ENCODE results near the gene SNX9.
"Not testable (repeated sequence)": the region's sequence is repeated elsewhere in the genome, so short reads cannot be mapped to it uniquely, and the experiment has no call there.

SNX9 gene

DNA sequence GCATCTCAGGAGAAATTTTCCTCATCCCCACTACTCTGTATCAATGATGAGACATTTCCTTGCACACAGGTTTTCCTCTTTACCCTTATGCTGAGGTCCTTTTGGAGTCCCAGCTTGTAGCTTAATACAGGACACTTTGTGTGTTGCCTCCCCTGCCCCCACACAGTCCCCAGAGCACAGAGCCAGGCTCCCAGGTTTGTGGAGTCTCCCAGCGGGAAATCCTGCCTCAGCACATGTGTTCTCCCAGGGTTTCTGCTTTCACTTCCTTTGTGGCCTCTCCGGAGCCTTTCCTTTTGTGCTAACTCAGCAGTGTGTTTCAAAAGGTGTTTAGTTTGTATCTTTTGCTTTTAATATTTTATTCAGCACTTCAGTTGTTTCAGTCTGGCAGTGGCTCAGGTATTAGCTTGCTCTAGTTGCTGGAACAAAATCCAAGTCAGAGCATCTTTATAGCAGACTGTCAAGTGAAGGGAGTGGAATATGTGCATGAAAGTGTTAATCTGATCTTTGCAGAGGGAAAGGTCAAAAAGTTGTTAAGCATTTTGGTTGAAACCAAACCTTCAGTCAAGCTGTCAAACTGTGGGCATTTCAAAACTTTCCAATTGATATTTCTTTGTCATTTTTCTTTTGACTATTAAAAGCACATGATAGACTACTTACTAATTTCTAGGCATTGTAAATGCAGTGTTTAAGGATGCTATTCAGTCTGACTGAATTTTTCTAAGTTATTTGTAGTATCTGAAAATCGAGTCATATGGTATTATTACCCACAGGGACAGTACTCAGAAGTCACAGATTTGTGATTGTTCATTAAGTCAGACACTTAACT is 8.6 kb downstream of the SNX9 start:
- FAIRE-seq = no peak

- no peak for FAIRE-seq
Measured at GRCh38 chr6:157832250-157832967, 9.4 kb downstream of the SNX9 start.

- no peak for FAIRE-seq
Measured at GRCh38 chr6:157834549-157834948, 11.5 kb downstream of the SNX9 start.

- no peak for FAIRE-seq
Measured at GRCh38 chr6:157838718-157839430, 15.8 kb downstream of the SNX9 start.

- FAIRE-seq = no peak
Measured at GRCh38 chr6:157839606-157840005, 16.6 kb downstream of the SNX9 start.

- no peak for FAIRE-seq
Measured at GRCh38 chr6:157840261-157840660, 17.2 kb downstream of the SNX9 start.

- FAIRE-seq = no peak
Measured at GRCh38 chr6:157840776-157841175, 17.7 kb downstream of the SNX9 start.

DNA sequence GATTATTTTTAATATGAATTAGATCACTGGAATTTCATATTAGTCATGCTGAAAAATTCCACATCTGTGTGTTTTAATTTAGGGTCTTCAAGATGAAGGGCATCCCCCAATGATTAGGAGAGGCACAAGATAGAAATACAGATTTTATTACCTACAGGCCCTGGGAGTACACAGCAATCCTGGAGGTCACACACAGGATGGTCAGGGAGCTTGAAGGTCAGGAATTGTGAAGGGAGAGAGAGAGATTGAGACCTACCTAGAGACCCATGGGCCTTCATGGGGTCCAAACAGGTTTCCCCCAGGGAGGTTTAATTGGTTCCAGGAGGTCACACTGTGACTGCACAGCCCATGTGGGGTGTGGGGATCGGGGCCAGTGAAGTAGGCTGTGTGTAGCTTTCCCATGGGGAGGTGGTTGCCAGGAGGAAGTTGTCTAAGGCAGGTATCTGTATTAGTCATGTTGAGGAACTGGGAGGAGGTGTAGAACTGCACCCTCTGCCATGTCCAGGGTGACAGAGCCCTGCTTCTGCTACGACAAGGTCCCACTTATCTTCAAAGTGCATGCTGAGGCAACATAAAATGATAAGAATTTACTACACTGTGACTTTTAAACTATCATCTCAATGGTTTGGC is 18.3 kb downstream of the SNX9 start:
- FAIRE-seq = no peak

DNA sequence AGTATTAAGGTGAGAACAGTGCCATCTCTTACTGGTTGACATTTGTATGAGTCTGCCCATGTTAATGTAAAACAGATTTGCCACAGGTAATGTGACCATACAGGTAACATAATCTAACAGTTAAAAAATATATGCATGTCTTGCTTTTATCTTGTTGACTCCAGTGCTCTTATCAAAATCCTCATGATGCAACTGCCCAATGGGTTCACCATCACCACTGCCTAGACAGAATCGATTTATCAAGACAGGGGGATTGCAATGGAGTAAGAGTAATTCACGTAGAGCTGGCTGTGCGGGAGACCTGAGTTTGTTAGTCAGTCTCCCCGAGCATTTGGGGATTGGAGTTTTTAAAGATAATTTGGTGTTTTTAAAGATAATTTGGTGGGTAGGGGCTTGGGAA is 19.2 kb downstream of the SNX9 start:
- no peak for FAIRE-seq

DNA sequence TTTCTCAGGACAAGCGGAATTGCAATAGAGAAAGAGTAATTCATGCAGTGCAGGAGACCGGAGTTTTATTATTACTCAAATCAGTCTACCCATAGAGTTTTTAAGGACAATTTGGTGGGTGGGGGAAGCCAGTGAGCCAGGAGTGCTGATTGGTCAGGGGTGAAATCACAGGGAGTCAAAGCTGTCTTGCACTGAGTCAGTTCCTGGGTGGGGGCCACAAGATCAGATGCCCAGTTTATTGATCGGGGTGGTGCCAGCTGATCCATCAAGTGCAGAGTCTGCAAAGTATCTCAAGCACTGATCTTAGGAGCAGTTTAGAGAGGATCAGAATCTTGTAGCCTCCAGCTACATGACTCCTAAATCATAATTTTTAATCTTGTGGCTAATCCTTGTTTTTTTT is 21.1 kb downstream of the SNX9 start:
- not testable (repeated sequence) for FAIRE-seq

DNA sequence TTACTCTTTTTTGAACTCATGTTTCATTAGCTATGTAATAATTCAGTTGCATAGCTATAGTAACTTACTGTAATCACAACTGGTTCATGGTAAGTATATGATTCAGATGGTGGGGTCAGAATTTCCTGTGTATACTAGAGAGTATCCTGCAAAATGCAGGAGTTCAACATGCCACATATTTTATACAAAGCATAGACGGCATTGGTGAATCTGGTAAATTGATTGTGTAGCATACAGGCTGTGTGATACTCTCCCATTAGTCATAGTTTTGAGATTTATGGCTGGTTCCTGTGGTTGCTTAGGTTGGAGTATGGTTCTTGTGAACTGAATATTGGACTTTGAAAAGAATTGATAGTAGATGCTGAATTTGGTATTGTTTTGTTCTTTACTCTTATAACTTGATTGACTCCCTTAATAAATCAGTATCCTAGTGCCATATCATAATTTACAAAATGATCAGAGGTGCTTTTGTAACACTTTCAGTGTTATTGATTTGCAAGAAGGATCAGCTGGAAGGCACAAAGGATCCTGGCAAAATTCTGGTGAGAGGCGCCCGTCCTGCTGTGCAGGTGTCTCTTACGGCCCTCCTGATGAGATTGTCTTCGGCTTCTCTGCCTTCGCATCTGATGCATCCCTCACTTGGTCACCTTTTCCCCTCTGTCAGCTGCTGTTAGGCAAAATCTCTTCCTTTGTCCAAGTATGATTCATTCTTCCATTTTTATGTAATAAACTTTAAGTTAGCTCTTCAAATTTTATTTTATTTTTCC is 22.6 kb downstream of the SNX9 start:
- FAIRE-seq = no peak

DNA sequence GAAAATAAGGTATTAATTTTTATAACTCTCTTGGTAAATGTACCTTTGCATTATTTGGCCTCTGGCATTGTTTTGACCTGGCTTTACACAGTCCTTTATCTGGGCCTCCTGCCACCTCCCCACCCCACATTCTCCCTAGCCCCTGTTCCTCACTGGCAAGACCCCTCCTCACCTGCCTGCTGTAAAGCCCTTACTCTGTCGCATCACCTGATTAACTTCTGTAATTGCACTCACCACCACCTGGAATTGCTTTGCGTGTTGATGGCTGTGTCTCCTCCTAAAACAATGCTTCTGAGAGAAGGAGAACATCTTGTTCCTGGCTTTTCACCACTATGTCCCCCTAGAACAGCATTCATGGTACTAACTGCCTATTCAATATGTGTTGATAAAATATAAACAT is 24.8 kb downstream of the SNX9 start:
- no peak for FAIRE-seq

- no peak for FAIRE-seq
Measured at GRCh38 chr6:157848693-157849092, 25.6 kb downstream of the SNX9 start.

- FAIRE-seq = no peak
Measured at GRCh38 chr6:157849288-157850017, 26.4 kb downstream of the SNX9 start.

GRCh38 chr6:157850030-157850429 is 27.0 kb downstream of the SNX9 start:
- no peak for FAIRE-seq

DNA sequence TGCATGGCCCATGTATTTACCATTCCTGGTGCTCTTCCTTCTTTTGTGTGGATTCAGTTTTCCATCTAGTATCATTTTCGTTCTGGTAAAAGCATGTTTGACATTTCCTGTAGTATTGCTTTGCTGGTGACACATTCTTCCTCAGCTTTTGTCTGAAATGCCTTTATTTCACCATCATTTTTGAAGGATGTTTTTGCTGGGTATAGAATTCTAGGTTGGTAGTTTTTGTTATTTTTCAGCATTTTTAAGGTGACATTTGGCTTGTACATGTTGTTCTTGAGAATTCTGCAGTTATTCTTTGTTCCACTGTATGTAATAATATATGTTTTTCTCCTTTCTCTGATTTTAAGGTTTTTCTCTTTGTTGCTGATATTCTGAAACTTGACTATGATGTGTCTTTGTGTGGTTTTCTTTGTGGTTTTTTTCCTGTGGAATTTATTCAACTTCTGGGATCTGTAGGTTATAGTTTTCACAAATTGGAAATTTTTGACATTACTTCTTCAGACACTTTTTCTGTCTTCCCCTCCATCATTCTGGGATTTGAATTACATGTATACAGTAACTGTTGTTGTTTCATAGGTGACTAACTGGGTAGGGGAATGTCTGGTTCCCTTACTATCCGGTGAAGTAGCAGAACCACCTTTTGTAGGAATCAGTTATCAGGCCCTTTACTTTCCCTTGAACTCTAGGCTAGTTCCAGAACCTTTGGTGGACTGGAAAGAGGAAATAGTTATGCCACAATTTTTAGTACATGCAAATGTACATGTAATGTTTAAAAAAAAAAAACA is 30.2 kb downstream of the SNX9 start:
- no peak for FAIRE-seq

- FAIRE-seq = no peak
Measured at GRCh38 chr6:157853902-157854502, 31.0 kb downstream of the SNX9 start.

- FAIRE-seq = no peak
Measured at GRCh38 chr6:157855325-157855724, 32.3 kb downstream of the SNX9 start.

DNA sequence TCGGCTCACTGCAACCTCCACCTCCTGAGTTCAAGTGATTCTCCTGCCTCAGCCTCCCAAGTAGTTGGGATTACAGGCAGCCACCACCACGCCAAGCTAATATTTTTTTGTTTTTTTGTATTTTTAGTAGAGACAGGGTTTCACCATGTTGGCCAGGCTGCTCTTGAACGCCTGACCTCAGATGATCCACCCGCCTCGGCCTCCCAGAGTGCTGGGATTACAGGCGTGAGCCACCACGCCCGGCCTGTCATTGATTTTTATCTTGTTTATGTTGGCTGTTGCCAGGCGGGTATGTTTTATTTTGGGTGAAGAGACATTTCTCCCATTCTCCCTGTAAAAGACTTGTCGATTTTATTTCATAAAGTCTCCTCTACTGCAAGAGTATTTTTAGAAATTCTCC is 32.8 kb downstream of the SNX9 start:
- not testable (repeated sequence) for FAIRE-seq

GRCh38 chr6:157858664-157859063 is 35.6 kb downstream of the SNX9 start:
- not testable (repeated sequence) for FAIRE-seq

Data from endometrium (tissue), 2 donors.